ENCODE data around the gene FGF1.

The FGF1 gene

DNA sequence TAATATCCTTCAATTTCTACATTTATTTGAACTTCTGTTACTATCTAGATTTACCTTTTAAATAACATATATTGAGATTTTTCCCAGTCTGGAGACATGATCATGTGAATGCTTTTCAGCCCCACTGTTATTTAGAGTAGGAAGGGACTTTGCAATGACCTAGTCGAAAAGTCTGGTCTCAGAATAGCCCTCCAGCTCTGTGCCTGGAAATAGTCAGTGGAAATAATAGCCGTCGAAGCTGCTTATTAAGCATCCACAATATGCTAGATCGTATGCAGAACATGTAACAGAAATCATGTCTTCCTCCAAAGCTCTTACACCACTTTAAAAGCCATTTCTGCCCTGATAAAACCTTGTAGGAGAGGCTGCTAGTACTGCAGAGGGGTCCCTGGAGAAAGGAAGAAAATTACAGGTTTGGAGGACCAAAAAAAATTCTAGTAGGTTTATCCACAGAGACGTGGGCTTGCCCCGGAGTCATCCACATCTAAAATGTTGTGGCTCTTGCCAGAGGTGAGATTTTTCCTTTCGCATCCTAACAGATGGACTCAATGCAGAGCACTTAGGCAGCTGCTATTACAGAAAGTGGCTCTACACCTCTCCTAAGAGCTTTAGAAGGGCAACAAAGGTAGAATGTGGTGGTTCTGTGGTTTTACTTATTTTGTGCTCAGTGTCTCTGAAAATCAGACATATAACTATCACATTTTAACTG, 2.5 kb upstream of the FGF1 start:
- TF ChIP-seq, protein P1, sequence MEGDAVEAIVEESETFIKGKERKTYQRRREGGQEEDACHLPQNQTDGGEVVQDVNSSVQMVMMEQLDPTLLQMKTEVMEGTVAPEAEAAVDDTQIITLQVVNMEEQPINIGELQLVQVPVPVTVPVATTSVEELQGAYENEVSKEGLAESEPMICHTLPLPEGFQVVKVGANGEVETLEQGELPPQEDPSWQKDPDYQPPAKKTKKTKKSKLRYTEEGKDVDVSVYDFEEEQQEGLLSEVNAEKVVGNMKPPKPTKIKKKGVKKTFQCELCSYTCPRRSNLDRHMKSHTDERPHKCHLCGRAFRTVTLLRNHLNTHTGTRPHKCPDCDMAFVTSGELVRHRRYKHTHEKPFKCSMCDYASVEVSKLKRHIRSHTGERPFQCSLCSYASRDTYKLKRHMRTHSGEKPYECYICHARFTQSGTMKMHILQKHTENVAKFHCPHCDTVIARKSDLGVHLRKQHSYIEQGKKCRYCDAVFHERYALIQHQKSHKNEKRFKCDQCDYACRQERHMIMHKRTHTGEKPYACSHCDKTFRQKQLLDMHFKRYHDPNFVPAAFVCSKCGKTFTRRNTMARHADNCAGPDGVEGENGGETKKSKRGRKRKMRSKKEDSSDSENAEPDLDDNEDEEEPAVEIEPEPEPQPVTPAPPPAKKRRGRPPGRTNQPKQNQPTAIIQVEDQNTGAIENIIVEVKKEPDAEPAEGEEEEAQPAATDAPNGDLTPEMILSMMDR (IDR thresholded peaks at IDR 0.05; ENCODE audit: borderline replicate concordance, control extremely low read depth, extremely low read depth, insufficient read depth, missing control alignments), result no peak
- no peak for DNase-seq (ENCODE audit: low spot score)
- in situ Hi-C loops (cut with MboI; ENCODE audit: low sequenced_read_pairs, unreplicated experiment), result loop anchor here (25.0 kb wide), 1 partner anchor 526 kb away; no protein-coding TSS in a partner anchor

DNA sequence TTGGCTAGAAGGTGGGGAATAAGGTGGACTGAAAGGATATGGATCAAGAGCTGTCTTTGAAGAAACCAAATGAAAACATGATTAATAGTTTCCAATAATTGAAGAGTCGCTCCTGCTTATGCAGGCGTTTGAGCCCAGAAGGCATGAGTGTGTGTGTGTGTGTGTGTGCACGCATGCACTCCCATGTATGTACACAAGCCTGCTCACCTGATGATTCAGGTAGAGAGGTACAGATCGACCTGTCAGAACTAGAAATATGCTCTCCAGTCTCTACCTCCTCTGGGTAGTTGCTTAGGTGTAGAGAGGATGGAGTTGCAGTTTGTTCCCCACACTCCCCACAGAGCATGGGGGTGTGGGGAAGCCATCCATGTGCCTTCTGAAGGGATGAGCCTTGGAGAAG, 1.1 kb upstream of the FGF1 start:
- TF ChIP-seq, protein P1 (IDR thresholded peaks at IDR 0.05; ENCODE audit: borderline replicate concordance, control extremely low read depth, extremely low read depth, insufficient read depth, missing control alignments), result no peak
- in situ Hi-C loops (cut with MboI; ENCODE audit: low sequenced_read_pairs, unreplicated experiment), result loop anchor here (25.0 kb wide), 1 partner anchor 525 kb away; no protein-coding TSS in a partner anchor
- no peak for DNase-seq (ENCODE audit: low spot score)

DNA sequence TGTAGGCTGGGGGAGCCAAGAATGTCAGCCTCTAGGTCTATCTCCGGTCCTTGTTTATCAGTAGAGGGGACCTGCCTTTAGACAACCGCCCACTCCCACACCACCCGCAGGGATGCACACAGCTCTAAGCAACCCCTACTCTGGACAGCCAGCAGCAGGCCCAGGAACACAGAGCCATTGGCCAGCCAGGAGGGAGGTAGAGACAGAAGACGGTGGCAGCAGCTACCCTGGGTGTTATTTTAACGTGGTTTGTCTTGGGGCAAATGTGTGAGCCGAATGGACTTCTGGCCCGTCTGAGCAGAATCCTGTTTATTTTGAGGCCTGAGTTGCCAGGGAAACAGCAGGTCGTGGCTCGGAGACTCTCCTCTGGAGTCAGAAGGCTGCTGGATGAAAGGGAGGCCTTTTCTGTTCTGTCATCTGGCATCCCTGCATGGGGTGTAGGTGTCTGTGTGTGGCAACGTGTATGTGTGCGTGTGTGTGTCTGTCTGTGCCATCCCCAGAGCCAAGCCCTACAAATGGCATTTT, 382 bp upstream of the FGF1 start:
- DNase-seq (ENCODE audit: low spot score), result no peak
- TF ChIP-seq, protein P1 (IDR thresholded peaks at IDR 0.05; ENCODE audit: borderline replicate concordance, control extremely low read depth, extremely low read depth, insufficient read depth, missing control alignments), result no peak
- in situ Hi-C loops (cut with MboI; ENCODE audit: low sequenced_read_pairs, unreplicated experiment), result loop anchor here (25.0 kb wide), 1 partner anchor 524 kb away; no protein-coding TSS in a partner anchor

DNA sequence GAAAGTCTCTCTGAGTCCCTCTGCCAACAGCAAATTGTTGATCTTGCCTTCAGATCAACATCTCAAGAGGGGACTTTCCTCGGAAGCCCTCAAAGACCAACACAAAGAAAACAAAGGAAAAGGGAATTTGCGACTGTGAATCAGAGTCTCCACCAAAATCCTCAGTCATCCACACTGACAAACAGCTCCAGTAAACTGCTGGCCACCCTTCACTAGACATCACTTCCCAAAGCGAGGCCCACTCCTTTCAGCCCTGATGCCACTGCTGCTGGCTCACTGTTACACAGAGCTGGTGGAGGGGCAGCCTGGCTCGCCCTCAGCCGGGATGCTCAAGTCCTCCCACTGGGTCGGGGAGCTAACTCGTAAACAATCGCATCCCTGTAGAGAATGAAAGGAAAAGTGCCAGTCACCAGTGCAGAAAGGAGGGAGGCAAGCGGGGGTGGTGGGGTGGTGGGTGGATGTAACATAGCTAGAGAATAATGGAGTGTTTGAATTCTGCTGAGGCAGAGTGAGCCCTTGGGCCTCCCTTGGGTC, 1.3 kb downstream of the FGF1 start:
- TF ChIP-seq, protein P1 (IDR thresholded peaks at IDR 0.05; ENCODE audit: borderline replicate concordance, control extremely low read depth, extremely low read depth, insufficient read depth, missing control alignments), result no peak
- in situ Hi-C loops (cut with MboI; ENCODE audit: low sequenced_read_pairs, unreplicated experiment), result loop anchor here (25.0 kb wide), 1 partner anchor 522 kb away; no protein-coding TSS in a partner anchor
- DNase-seq (ENCODE audit: low spot score), result no peak

DNA sequence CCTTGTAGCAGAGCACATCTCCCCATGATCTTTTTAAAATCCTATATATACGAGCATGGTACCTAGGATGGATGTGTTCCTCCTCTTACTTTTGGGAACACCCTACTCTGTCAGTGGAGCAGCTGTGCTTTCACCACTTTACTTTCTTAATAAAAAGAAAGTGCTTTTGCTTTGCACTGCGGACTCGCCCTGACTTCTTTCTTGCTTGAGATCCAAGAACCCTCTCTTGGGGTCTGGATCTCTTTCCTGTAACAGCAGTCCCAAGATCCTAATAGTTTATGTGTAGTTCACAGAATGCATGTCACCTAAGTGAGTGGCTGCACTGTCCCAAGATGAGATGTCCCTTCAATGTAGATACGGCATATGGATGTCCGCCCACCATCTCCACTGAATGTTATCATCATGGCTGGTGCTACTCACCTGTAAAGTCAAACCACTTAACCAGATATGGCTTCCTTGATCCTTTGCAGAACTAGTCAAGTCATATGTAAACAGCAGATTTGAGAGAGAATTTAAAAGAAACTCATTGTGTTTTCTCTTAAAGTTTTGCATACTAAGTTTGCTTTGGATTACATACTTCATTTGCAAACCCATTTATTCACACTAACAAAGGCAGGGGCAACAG, 1.9 kb downstream of the FGF1 start:
- no peak for DNase-seq (ENCODE audit: low spot score)
- in situ Hi-C loops (cut with MboI; ENCODE audit: low sequenced_read_pairs, unreplicated experiment), result loop anchor here (25.0 kb wide), 1 partner anchor 522 kb away; no protein-coding TSS in a partner anchor
- TF ChIP-seq, protein P1 (IDR thresholded peaks at IDR 0.05; ENCODE audit: borderline replicate concordance, control extremely low read depth, extremely low read depth, insufficient read depth, missing control alignments), result no peak

DNA sequence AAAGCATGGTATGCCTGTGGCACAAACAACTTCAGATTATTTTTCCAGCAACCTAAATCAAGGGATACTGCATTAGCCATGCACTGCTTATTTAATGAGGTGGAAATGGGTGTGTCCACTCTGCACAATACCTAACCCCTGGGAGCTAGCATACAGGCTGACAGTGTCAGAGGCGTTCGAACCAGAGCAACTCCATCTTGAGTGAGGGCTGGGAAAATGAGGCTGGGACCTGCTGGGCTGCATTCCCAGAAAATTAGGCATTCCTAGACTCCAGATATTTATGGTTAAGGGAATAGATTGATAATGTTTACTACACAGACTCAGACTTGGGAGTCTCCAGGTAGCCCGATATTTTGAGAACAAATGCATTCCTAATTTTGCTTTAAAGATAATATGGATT, 2.8 kb downstream of the FGF1 start:
- TF ChIP-seq, protein P1 (IDR thresholded peaks at IDR 0.05; ENCODE audit: borderline replicate concordance, control extremely low read depth, extremely low read depth, insufficient read depth, missing control alignments), result no peak
- in situ Hi-C loops (cut with MboI; ENCODE audit: low sequenced_read_pairs, unreplicated experiment), result loop anchor here (25.0 kb wide), 1 partner anchor 521 kb away; no protein-coding TSS in a partner anchor
- no peak for DNase-seq (ENCODE audit: low spot score)

Measured in GM13976 (cell line).